ENCODE measurements around the gene CCDC38.

The CCDC38 gene

GRCh38 chr12:95940514-95940913 lies 1.9 kb downstream of the CCDC38 start:
- no peaks in the 10 kb centered on the region for H3K36me3 ChIP-seq (ENCODE audit: control insufficient read depth, insufficient read depth, low read length)
- peaks cover 15% of the 10 kb centered on the region for H3K27me3 ChIP-seq (ENCODE audit: control insufficient read depth, insufficient read depth, low read length)
- H3K9ac ChIP-seq (ENCODE audit: low read length) = no peak overlapping the region

GRCh38 chr12:95922231-95922630 lies 20.2 kb downstream of the CCDC38 start:
- Histone ChIP-seq H3K27ac (ENCODE audit: low read depth, low read length) (no peak overlapping the region), H3K36me3 (ENCODE audit: control insufficient read depth, insufficient read depth, low read length) (no peaks in the 10 kb centered on the region), H3K27me3 (ENCODE audit: control insufficient read depth, insufficient read depth, low read length) (no peaks in the 10 kb centered on the region), H3K9me3 (ENCODE audit: control insufficient read depth, insufficient read depth, low read depth, low read length) (no peaks in the 10 kb centered on the region; the same call in 1 of the 2 replicates), H3K4me1 (ENCODE audit: control insufficient read depth, insufficient read depth, low read length) (no peaks in the 10 kb centered on the region), H3K4me3 (ENCODE audit: low read depth, low read length) (no peak overlapping the region), H3K9ac (ENCODE audit: low read length) (no peak overlapping the region)

More at GRCh38 chr12:95940514-95940913, 1.9 kb downstream of the CCDC38 start:
- no peak overlapping the region for H3K4me3 ChIP-seq (ENCODE audit: low read depth, low read length)
- H3K27ac ChIP-seq (ENCODE audit: low read depth, low read length) = no peak overlapping the region
- H3K4me1 ChIP-seq (ENCODE audit: control insufficient read depth, insufficient read depth, low read length) = peaks cover 4% of the 10 kb centered on the region; the same call in 1 of the 2 replicates
- no peaks in the 10 kb centered on the region for H3K9me3 ChIP-seq (ENCODE audit: control insufficient read depth, insufficient read depth, low read depth, low read length)

DNA sequence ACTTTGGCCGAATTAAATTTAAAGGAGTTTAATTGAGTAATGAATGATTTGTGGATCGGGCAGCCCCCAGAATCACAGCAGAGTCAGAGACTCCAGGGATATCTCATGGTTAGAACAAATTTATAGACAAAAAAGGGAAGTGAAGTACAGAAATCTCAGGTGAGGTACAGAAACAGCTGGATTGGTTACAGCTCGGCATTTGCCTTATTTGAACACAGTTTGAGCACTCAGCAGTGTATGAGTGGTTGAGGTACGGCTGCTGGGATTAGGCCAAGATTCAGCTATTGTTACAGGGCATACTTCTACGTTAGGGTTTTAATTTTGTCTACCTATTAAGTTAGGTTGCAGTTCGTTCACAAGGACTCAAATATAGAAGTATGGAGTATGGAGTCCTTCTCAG lies 23.3 kb downstream of the CCDC38 start:
- H3K9ac ChIP-seq (ENCODE audit: low read length) = no peak overlapping the region
- H3K4me1 ChIP-seq (ENCODE audit: control insufficient read depth, insufficient read depth, low read length) = no peaks in the 10 kb centered on the region
- no peaks in the 10 kb centered on the region; the same call in 1 of the 2 replicates for H3K9me3 ChIP-seq (ENCODE audit: control insufficient read depth, insufficient read depth, low read depth, low read length)
- no peaks in the 10 kb centered on the region for H3K27me3 ChIP-seq (ENCODE audit: control insufficient read depth, insufficient read depth, low read length)
- H3K4me3 ChIP-seq (ENCODE audit: low read depth, low read length) = no peak overlapping the region
- no peak overlapping the region for H3K27ac ChIP-seq (ENCODE audit: low read depth, low read length)
- no peaks in the 10 kb centered on the region for H3K36me3 ChIP-seq (ENCODE audit: control insufficient read depth, insufficient read depth, low read length)

DNA sequence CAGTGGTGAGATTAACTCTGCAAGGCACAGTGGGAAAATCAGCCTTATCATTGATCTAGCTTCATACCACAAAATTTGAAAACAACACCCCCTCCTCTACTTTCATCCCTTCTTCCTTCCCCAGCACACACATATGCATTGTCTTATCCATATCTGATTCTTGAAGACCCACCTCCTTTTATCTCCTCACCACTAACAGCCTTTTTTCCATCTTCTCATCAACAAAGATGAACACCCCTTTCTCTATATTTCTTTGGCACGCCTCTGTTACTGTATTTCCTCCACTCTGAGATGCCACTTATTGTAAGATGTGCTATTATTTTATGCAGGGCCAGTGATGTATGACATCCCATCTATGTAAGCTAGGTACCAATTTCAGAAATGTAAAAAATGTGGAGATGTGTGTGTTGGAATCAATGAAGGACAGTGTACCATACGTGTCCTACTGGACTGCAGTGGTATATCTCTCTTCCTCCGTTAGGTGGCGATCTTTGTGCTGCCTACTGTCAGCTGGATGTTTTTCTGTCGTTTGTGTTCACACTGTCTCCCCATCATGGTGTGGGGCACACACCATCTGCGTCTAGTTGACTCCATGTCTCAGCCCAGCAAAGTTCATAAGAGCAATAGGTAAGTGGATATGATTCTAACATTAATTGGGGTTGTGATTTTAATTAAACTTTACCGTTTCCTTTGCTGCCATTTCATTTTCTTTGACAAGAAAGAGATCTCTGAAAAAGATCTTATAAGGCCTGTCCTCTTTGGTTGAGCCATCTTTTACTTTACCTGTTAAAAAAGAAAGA lies 24.0 kb downstream of the CCDC38 start:
- H3K4me1 ChIP-seq (ENCODE audit: control insufficient read depth, insufficient read depth, low read length) = no peaks in the 10 kb centered on the region
- no peaks in the 10 kb centered on the region; the same call in 1 of the 2 replicates for H3K9me3 ChIP-seq (ENCODE audit: control insufficient read depth, insufficient read depth, low read depth, low read length)
- H3K9ac ChIP-seq (ENCODE audit: low read length) = no peak overlapping the region
- H3K27ac ChIP-seq (ENCODE audit: low read depth, low read length) = no peak overlapping the region
- H3K4me3 ChIP-seq (ENCODE audit: low read depth, low read length) = no peak overlapping the region
- H3K36me3 ChIP-seq (ENCODE audit: control insufficient read depth, insufficient read depth, low read length) = no peaks in the 10 kb centered on the region
- H3K27me3 ChIP-seq (ENCODE audit: control insufficient read depth, insufficient read depth, low read length) = no peaks in the 10 kb centered on the region

DNA sequence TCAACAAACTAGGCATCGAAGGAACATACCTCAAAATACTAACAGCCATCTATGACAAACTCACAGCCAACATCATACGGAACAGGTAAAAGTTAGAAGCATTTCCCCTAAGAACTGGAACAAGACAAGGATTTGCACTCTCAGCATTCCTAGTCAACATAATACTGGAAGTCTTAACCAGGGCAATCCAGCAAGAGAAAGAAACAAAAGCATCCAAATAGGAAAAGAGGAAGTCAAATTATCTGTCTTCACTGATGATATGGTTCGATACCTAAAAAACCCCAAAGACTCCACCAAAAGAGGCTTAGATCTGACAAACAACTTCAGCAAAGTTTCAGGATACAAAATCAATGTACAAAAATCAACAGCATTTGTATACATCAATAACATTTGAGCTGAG lies 32.5 kb downstream of the CCDC38 start:
- Histone ChIP-seq H3K27me3 (ENCODE audit: control insufficient read depth, insufficient read depth, low read length) (no peaks in the 10 kb centered on the region), H3K27ac (ENCODE audit: low read depth, low read length) (no peak overlapping the region), H3K4me1 (ENCODE audit: control insufficient read depth, insufficient read depth, low read length) (no peaks in the 10 kb centered on the region), H3K36me3 (ENCODE audit: control insufficient read depth, insufficient read depth, low read length) (no peaks in the 10 kb centered on the region), H3K9ac (ENCODE audit: low read length) (no peak overlapping the region), H3K9me3 (ENCODE audit: control insufficient read depth, insufficient read depth, low read depth, low read length) (no peaks in the 10 kb centered on the region), H3K4me3 (ENCODE audit: low read depth, low read length) (no peak overlapping the region)

DNA sequence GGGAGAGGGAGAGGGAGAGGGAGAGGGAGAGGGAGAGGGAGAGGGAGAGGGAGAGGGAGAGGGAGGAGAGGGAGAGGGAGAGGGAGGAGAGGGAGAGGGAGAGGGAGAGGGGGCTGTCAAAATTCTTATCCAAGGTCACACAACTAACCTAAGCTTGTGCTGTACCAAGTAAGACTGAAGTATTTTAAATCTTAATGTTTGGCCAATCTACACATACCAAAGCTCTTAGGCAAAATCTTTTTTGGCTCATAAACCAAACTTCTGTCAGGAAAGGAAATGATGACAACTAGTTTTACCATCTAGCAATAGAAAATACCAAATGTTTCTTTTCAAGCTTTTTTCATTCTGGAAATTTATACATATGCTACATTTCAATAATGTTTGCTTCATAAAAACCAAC lies 33.8 kb downstream of the CCDC38 start:
- Histone ChIP-seq H3K27ac (ENCODE audit: low read depth, low read length) (no peak overlapping the region), H3K9me3 (ENCODE audit: control insufficient read depth, insufficient read depth, low read depth, low read length) (no peaks in the 10 kb centered on the region), H3K4me3 (ENCODE audit: low read depth, low read length) (no peak overlapping the region), H3K4me1 (ENCODE audit: control insufficient read depth, insufficient read depth, low read length) (no peaks in the 10 kb centered on the region), H3K27me3 (ENCODE audit: control insufficient read depth, insufficient read depth, low read length) (no peaks in the 10 kb centered on the region), H3K9ac (ENCODE audit: low read length) (no peak overlapping the region), H3K36me3 (ENCODE audit: control insufficient read depth, insufficient read depth, low read length) (no peaks in the 10 kb centered on the region)

GRCh38 chr12:95898081-95898480 lies 44.3 kb downstream of the CCDC38 start:
- Histone ChIP-seq H3K9me3 (ENCODE audit: control insufficient read depth, insufficient read depth, low read depth, low read length) (no peaks in the 10 kb centered on the region), H3K4me3 (ENCODE audit: low read depth, low read length) (no peak overlapping the region)

DNA sequence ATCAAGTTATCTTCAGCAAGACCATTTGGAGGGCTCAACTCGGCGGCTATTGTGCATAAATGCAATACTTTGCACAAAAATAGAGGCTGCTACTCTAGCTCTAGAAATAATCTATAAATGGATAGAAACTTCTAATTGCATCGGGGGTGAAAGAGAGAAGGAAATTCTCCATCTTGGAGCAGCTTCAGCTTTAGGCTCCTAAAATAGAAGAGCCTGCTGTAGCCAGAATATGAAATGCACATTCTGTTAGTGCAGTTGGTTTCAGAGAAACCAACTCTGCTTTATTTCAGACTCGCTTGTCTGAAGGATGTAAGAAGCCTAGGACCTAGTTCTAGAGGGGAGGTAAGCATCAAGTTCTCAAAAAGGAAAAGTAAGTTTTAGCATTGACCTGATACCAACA lies 45.6 kb downstream of the CCDC38 start:
- H3K27me3 ChIP-seq (ENCODE audit: control insufficient read depth, insufficient read depth, low read length) = no peaks in the 10 kb centered on the region
- H3K27ac ChIP-seq (ENCODE audit: low read depth, low read length) = no peak overlapping the region
- H3K4me1 ChIP-seq (ENCODE audit: control insufficient read depth, insufficient read depth, low read length) = no peaks in the 10 kb centered on the region
- no peaks in the 10 kb centered on the region for H3K36me3 ChIP-seq (ENCODE audit: control insufficient read depth, insufficient read depth, low read length)
- no peak overlapping the region for H3K9ac ChIP-seq (ENCODE audit: low read length)
- no peaks in the 10 kb centered on the region for H3K9me3 ChIP-seq (ENCODE audit: control insufficient read depth, insufficient read depth, low read depth, low read length)
- no peak overlapping the region for H3K4me3 ChIP-seq (ENCODE audit: low read depth, low read length)

More at GRCh38 chr12:95898081-95898480, 44.3 kb downstream of the CCDC38 start:
- H3K27ac ChIP-seq (ENCODE audit: low read depth, low read length) = no peak overlapping the region
- H3K36me3 ChIP-seq (ENCODE audit: control insufficient read depth, insufficient read depth, low read length) = no peaks in the 10 kb centered on the region
- H3K27me3 ChIP-seq (ENCODE audit: control insufficient read depth, insufficient read depth, low read length) = no peaks in the 10 kb centered on the region
- H3K9ac ChIP-seq (ENCODE audit: low read length) = no peak overlapping the region
- no peaks in the 10 kb centered on the region for H3K4me1 ChIP-seq (ENCODE audit: control insufficient read depth, insufficient read depth, low read length)

GRCh38 chr12:95890958-95891357 lies 51.5 kb downstream of the CCDC38 start:
- no peak overlapping the region for H3K9ac ChIP-seq (ENCODE audit: low read length)
- H3K4me3 ChIP-seq (ENCODE audit: low read depth, low read length) = no peak overlapping the region
- no peaks in the 10 kb centered on the region for H3K27me3 ChIP-seq (ENCODE audit: control insufficient read depth, insufficient read depth, low read length)
- H3K27ac ChIP-seq (ENCODE audit: low read depth, low read length) = no peak overlapping the region
- H3K36me3 ChIP-seq (ENCODE audit: control insufficient read depth, insufficient read depth, low read length) = no peaks in the 10 kb centered on the region
- no peaks in the 10 kb centered on the region for H3K4me1 ChIP-seq (ENCODE audit: control insufficient read depth, insufficient read depth, low read length)
- H3K9me3 ChIP-seq (ENCODE audit: control insufficient read depth, insufficient read depth, low read depth, low read length) = no peaks in the 10 kb centered on the region

DNA sequence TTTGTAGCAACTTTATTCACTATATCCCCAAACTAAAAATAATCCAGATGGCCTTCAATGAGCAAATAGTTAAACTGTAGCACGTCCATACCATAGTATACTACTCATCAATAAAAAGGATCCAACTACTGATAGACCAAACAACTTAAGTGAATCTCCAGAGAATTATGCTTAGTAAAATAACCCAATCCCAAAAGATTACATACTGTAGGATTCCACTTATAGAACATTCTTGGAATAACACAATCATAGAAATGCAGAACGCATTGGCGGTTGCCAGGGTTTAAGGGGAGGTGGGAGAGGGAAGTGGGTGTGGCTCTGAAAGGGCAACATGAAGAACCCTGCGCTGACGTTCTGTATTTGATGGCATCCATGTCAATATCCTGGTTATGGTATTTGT lies 55.1 kb downstream of the CCDC38 start:
- H3K27ac ChIP-seq (ENCODE audit: low read depth, low read length) = no peak overlapping the region
- H3K36me3 ChIP-seq (ENCODE audit: control insufficient read depth, insufficient read depth, low read length) = no peaks in the 10 kb centered on the region
- no peaks in the 10 kb centered on the region for H3K4me1 ChIP-seq (ENCODE audit: control insufficient read depth, insufficient read depth, low read length)
- H3K9ac ChIP-seq (ENCODE audit: low read length) = no peak overlapping the region
- peaks cover 10% of the 10 kb centered on the region for H3K9me3 ChIP-seq (ENCODE audit: control insufficient read depth, insufficient read depth, low read depth, low read length)
- no peaks in the 10 kb centered on the region for H3K27me3 ChIP-seq (ENCODE audit: control insufficient read depth, insufficient read depth, low read length)
- H3K4me3 ChIP-seq (ENCODE audit: low read depth, low read length) = no peak overlapping the region

- H3K27ac ChIP-seq (ENCODE audit: low read depth, low read length) = no peak overlapping the region
- no peaks in the 10 kb centered on the region for H3K36me3 ChIP-seq (ENCODE audit: control insufficient read depth, insufficient read depth, low read length)
- no peaks in the 10 kb centered on the region for H3K4me1 ChIP-seq (ENCODE audit: control insufficient read depth, insufficient read depth, low read length)
- peaks cover 10% of the 10 kb centered on the region for H3K9me3 ChIP-seq (ENCODE audit: control insufficient read depth, insufficient read depth, low read depth, low read length)
- H3K27me3 ChIP-seq (ENCODE audit: control insufficient read depth, insufficient read depth, low read length) = no peaks in the 10 kb centered on the region
- H3K4me3 ChIP-seq (ENCODE audit: low read depth, low read length) = no peak overlapping the region
- H3K9ac ChIP-seq (ENCODE audit: low read length) = no peak overlapping the region
Measured at GRCh38 chr12:95884998-95885397, 57.4 kb downstream of the CCDC38 start.
